Caki2 (cell line): ENCODE results near the gene WWOX. TPM values are rescaled to one million over a fixed set of nuclear protein-coding genes. Genes with fewer than 3 reads are reported as not detected.
"Not testable (repeated sequence)": the region's sequence is repeated elsewhere in the genome, so short reads cannot be mapped to it uniquely, and the experiment has no call there.

Experiments
- DNase-seq: peaks from one replicate; pipeline ENCODE4 v3.0.0-alpha.2; 2015; ENCODE audit warnings: low read depth
- in situ Hi-C: cut with HindIII; loops from 2 replicates; pipeline ENCODE4 v1.10.0; 2016; ENCODE audit warnings: low sequenced_read_pairs, low pct_unique_long_range_greater_than_20kb, mixed read lengths
- total RNA-seq: library from RNA; depleted of rRNA; stranded (reverse); fragments of >200 nt; shearing (Covaris generic); gene quantifications from 2 replicates; pipeline ENCODE4 v1.2.3, GENCODE V29; 2014; ENCODE audit warnings: low replicate concordance; rRNA removed

Gene WWOX
- total RNA-seq, result 6.3 and 15.1 TPM in 2 replicates

GRCh38 chr16:78099271-78100111 is at the start of gene WWOX:
Gene WWOX, plus strand, starts transcription at chr16:78099654.
- DNase-seq, result peak; percentile 98
- in situ Hi-C loops, result no loop called here

GRCh38 chr16:78050734-78051400 is 48.6 kb upstream of the WWOX start:
- in situ Hi-C loops, result no loop called here
- peak; percentile 4 for DNase-seq

GRCh38 chr16:78057803-78058564 is 41.5 kb upstream of the WWOX start:
- in situ Hi-C loops, result no loop called here
- no peak for DNase-seq

GRCh38 chr16:78059806-78060205 is 39.6 kb upstream of the WWOX start:
- DNase-seq, in situ Hi-C loops: not testable (repeated sequence)

- no peak for DNase-seq
- in situ Hi-C loops, result no loop called here
Observed at GRCh38 chr16:78060295-78060694, 39.2 kb upstream of the WWOX start.

GRCh38 chr16:78060809-78061208 is 38.6 kb upstream of the WWOX start:
- in situ Hi-C loops, result no loop called here
- DNase-seq, result no peak

- no peak for DNase-seq
- in situ Hi-C loops, result no loop called here
Observed at GRCh38 chr16:78065319-78065718, 34.1 kb upstream of the WWOX start.

GRCh38 chr16:78069913-78070312 is 29.5 kb upstream of the WWOX start:
- DNase-seq, result no peak
- in situ Hi-C loops, result no loop called here

- in situ Hi-C loops, result no loop called here
- no peak for DNase-seq
Observed at GRCh38 chr16:78072275-78072674, 27.2 kb upstream of the WWOX start.

- DNase-seq, result no peak
- in situ Hi-C loops, result no loop called here
Observed at GRCh38 chr16:78075800-78076199, 23.7 kb upstream of the WWOX start.

GRCh38 chr16:78081341-78081740 is 18.1 kb upstream of the WWOX start:
- in situ Hi-C loops, result no loop called here
- no peak for DNase-seq

GRCh38 chr16:78091419-78091818 is 8.0 kb upstream of the WWOX start:
- in situ Hi-C loops, result no loop called here

GRCh38 chr16:78092758-78093157 is 6.7 kb upstream of the WWOX start:
- in situ Hi-C loops, result no loop called here
- no peak for DNase-seq

More at GRCh38 chr16:78091419-78091818, 8.0 kb upstream of the WWOX start:
- no peak for DNase-seq

- no peak for DNase-seq
- in situ Hi-C loops, result no loop called here
Observed at GRCh38 chr16:78094166-78094565, 5.3 kb upstream of the WWOX start.

GRCh38 chr16:78094998-78095397 is 4.5 kb upstream of the WWOX start:
- DNase-seq, result no peak
- in situ Hi-C loops, result no loop called here

- no peak for DNase-seq
- in situ Hi-C loops, result no loop called here
Observed at GRCh38 chr16:78096386-78096785, 3.1 kb upstream of the WWOX start.

- in situ Hi-C loops, result no loop called here
Observed at GRCh38 chr16:78097548-78097947, 1.9 kb upstream of the WWOX start.

GRCh38 chr16:78098087-78098486 is 1.4 kb upstream of the WWOX start:
- DNase-seq, result no peak
- in situ Hi-C loops, result no loop called here

More at GRCh38 chr16:78097548-78097947, 1.9 kb upstream of the WWOX start:
- DNase-seq, result no peak
